Activated naive CD4-positive, alpha-beta T cell treated with anti-CD3 and anti-CD28 coated beads, Interleukin-2, amount 50 U/mL, for 16 hours (primary cell): Measurements from ENCODE around the gene ZNF74.
"Not testable (repeated sequence)": the region's sequence is repeated elsewhere in the genome, so short reads cannot be mapped to it uniquely, and the experiment has no call there.

ENCODE experiments used
- DNase-seq: peaks from one replicate; pipeline ENCODE4 v3.0.0-alpha.2; 2020

The ZNF74 gene

GRCh38 chr22:20376983-20377382, 17.0 kb upstream of the ZNF74 start:
- DNase-seq = not testable (repeated sequence)

DNA sequence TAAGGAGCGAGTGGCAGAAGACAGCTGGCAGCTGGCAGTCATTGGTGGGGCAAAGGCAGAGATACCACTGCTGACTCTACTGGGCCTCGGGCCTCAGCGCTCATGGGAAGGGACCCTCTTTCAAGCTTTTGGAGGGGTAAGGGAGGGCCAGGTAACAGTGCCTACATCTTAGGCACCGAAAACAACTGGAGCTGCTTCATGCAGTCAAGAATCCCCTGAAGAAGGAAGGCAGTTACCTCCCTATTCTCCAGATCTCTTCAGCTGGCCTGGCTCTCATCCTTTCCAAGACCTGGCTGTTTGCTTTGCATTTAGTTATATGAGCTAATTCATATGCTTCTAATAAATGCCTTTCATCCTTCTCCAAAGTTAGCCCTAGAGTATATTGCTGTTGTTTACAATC, 15.8 kb upstream of the ZNF74 start:
- DNase-seq = no peak

GRCh38 chr22:20378684-20379083, 15.3 kb upstream of the ZNF74 start:
- not testable (repeated sequence) for DNase-seq

DNA sequence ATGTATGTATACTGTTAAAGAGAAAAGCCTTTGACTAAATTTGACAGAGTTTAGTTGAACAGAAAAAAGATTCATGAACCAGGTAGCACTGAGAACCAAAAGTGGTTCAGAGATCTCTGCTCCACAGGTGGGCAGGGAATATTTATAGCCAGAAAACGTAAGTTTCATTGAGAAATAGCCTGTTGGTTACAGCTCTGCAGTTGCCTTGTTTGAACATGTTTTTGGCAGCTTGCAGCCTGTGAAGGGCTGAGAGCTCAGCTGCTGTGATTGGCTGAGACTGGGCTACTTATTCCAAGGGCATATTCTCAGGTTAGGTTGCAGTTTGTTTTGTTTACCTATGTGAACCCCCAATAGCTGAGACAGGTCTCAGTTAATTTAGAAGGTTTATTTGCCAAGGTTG, 13.5 kb upstream of the ZNF74 start:
- DNase-seq = no peak

- DNase-seq = no peak
Measured at GRCh38 chr22:20383538-20383937, 10.4 kb upstream of the ZNF74 start.

GRCh38 chr22:20384171-20384570, 9.8 kb upstream of the ZNF74 start:
- DNase-seq = no peak

- no peak for DNase-seq
Measured at GRCh38 chr22:20384865-20385264, 9.1 kb upstream of the ZNF74 start.

DNA sequence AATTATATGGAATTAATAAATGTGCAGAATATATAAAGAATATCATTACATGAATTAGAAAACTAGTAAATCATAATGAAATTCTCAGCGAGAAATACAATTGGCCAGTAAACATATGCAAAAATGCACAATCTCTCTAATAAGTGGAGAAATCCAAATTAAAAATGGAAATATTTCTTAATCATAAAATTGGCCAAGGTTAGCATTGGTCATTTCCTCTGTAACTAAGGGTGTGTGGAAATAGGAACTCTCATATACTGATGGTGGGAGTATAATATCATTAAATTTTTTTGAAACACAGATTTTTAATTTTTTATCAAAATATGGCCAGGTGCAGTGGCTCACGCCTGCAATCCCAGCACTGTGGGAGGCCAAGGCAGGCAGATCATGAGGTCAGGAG, 7.6 kb upstream of the ZNF74 start:
- DNase-seq = no peak

GRCh38 chr22:20386972-20387371, 7.0 kb upstream of the ZNF74 start:
- no peak for DNase-seq

- DNase-seq = no peak
Measured at GRCh38 chr22:20388200-20388599, 5.8 kb upstream of the ZNF74 start.

DNA sequence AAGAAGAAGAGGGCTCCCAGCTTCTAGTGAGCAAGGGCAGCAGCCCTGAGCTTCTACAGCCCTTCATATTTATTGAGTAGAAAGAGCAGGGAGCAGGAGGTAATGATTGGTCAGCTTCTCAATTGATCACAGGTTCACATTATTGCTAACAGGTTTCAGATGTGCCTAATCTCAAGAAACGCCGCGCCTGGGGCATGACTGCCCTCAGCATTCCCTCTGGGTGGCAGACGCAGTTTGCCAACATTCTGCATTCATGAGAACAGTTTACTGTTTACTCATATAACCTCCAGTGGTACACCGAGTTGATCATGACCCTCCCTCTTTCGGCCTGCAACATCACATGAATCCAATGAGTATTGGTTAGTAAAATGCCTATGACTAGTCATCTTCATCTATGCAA, 4.7 kb upstream of the ZNF74 start:
- no peak for DNase-seq

GRCh38 chr22:20390394-20390907, 3.5 kb upstream of the ZNF74 start:
- no peak for DNase-seq

DNA sequence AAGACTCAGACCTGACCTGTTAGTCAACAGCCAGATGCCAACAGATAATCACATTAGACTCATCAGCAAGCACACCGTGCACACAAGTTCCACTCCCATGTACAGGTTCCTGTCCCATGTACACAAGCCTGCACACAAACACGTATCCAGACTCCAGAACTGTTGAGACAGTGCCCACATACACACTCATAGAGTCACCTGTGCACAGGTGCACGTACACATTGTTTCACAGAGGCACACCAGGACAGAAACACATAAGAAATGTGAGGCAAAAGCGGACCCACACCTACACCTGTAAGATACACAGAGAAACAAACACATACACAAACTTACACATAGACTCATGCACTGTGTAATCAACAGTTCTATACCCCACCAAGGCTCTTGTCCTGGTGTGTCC, 2.7 kb upstream of the ZNF74 start:
- DNase-seq = no peak

GRCh38 chr22:20392365-20392881, 1.5 kb upstream of the ZNF74 start:
- DNase-seq = not testable (repeated sequence)

- DNase-seq = no peak
Measured at GRCh38 chr22:20392983-20393704, 807 bp upstream of the ZNF74 start.

GRCh38 chr22:20395181-20395906, 1.4 kb downstream of the ZNF74 start:
- DNase-seq = no peak

- DNase-seq = no peak
Measured at GRCh38 chr22:20395907-20396287, 1.9 kb downstream of the ZNF74 start.

GRCh38 chr22:20396639-20397038, 2.7 kb downstream of the ZNF74 start:
- no peak for DNase-seq

DNA sequence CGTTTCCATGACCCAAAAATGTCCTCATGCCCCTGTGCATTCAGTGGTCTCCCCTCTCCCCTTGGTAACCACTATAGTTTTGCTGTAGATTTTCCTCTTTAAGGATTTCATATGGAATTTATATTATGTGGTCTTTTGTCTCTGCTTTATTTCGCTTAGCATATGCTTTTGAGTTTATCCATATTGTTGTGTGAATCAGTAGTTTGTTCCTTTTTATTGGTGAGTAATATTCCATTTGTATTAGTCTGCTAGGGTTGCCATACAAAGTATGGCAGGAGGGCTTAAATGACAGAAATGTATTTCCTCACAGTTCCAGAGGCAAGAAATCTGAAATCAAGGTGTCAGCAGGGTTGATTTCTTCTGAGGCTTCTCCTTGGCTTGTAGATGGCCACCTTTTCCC, 3.5 kb downstream of the ZNF74 start:
- DNase-seq = no peak

DNA sequence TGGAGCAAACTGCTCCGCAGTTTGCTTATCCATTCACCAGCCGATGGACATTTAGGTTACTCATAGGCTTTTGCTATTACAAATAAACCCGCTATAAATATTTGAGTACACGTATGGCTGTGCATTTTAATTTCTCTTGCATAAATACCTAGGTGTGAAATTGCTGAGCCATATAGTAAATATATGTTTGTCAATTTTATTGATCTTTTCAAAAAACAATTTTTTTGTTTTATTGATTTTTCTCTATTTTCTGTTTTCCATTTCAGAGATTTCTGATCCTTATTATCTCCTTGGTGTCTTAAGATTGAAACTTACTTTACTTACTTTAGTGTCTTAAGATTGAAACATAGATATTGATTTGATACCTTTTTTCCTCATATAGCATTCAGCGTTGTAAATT, 4.5 kb downstream of the ZNF74 start:
- no peak for DNase-seq

DNA sequence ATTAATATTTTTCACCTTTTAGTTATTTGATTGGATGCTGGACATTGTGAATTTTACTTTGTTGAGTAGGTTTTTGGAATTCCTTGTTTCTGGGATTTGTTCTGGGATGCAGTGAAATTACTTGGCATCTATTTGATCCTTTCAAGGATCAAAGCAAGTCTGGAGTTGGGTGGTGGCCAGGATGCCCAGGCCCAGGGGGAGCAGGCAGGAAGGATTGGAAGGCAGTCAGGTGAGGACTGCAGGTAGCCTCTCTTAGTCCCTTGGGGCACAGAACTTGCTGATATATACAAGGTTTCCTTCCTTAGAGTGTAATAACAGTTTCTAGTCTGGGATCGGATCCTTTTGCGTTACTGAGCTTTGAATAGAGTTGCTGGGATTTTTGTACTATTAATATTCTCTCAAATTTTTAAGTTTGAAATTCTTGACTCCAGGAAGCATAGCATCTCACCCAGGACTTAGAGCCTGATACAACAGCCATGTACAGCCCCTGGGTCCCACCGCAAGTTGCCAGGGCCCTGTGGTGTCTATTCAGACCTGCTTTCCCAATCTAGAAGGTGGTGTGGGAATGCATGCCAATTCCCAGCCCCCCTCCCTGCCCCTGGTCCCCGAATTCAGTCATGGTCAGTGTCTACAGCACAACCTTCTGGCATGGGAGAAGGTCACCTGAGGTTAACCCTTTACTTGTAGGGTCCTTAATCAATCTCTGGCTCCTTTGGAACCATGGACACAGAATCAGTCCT, 6.1 kb downstream of the ZNF74 start:
- no peak for DNase-seq

DNA sequence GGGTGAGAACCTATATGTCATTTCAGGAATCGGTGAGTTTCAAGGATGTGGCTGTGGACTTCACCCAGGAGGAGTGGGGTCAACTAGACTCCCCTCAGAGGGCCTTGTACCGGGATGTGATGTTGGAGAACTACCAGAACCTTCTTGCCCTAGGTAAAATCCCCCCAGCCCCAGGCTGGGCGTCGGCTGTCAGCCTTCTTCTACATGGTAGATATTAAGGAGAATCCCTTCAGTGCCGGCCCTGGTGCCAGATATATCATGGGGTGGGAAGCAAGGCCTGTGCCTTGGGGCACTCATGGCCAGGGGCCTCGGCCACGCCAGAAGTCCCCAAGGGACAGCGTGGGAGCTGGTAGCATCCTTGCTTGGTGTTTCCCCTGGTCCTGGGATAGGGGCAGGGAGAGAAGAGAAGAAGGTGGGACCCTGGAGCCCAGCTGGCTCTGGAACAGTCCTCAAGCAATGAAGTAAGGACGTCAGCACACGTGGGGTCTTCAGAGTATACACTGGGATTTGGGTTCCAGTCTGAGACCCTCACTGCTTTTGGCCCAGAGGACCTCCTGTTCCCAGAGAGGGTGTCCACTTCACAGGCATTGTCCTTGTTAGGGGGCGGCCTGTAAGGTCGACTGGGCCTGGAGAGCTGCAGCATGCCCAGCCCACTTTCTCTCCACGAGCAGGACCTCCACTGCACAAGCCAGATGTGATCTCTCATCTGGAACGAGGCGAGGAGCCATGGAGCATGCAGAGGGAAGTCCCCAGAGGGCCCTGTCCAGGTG, 6.8 kb downstream of the ZNF74 start:
- no peak for DNase-seq
